ENCODE results near the gene CACNA1G. TPM values are rescaled to one million over a fixed set of nuclear protein-coding genes. Genes with fewer than 3 reads are reported as not detected.

The CACNA1G gene
- total RNA-seq, 2 experiments from 2014 or later: not detected

DNA sequence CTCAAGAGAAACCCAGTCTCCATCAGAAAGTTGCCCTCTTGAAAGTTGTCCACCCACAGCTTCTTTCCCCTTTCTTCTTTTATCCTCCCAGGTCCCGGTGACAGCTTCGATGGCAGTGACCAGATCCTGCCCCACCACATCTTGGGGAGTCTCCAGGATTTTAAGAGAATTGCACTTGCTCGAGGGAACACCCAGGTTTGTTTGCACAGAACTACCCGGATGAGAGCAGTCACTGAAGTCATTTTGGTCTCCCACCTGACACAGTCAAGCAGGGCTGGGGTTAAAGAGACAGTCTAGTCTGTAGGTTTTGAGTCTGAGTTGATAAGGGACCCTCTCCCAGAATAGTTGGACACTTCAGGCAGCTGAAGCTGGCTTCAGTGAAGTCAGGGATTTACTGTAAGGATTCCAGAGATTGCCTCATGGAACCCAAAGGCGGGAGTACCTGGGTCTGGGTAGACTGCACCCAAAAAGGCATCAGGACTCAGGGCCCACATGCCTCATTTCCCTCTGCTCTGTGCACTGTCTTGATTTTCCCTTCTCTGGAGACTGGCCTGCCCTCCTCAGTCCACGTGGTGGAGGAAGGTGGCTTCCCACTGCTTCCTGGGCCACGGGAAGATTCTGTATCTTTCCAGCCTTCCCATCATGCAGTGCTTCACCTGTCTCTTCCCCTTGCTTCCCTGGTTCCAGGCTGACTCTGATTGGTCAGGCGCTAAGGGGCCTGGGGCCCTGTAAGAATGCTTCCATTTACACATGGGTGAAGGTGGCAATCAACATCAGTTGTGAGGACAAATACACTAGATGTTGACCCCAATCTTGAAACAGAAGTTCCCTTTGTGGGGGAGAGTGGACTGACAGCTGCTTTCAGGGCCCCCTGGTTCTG lies 42.8 kb upstream of the CACNA1G start:
- POLR2A ChIA-PET: interaction anchor here (1.3 kb wide), 1 partner anchor 13 kb away, joined by 3 read pairs; no protein-coding TSS in a partner anchor

DNA sequence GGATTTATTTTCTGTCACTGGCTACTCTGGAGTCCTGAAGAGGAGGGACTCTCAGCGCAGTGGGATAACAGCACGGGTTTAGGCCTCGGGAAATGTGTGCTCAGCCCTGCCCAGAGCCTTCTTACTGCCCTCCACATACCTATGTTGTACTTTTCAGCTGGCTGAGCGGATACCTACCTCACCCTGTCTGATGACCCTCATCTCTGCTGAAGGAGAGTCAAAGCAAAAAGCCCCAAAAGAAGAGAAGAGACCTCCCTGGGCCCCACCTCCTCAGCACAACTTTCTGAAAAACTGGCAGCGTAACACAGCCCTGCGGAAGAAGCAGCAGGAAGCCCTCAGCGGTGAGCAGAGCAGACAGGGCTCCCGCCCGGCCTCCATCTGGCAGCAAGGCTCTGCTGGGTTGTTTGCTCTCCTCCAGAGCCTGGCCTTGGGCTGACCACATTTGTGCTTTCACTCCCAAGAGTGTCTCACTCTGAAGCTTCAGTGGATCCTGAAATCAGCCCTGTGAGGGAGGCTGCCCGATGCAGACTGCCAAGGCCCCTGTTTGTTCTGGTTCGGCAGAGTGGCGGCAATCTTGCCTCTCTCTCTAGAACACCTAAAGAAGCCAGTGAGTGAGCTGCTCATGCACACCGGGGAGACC lies 42.0 kb upstream of the CACNA1G start:
- no peaks in the 10 kb centered on the region for H3K36me3 ChIP-seq (ENCODE audit: insufficient read depth, low read length)
- intact Hi-C loops (cut with micrococcal nuclease; ENCODE audit: unreplicated experiment): no loop called here
- H2AFZ ChIP-seq (ENCODE audit: low read length): no peak overlapping the region
- H3K4me3 ChIP-seq (ENCODE audit: low read depth, low read length, poor library complexity, severe bottlenecking): no peak overlapping the region
- CTCF ChIA-PET (ENCODE audit: unreplicated experiment): no interaction called here
- no peak for DNase-seq (ENCODE audit: low spot score)
- no TSS peak for BruUV-seq (replicated peaks)
- H3K4me2 ChIP-seq (ENCODE audit: low read length): no peak overlapping the region
- no peaks in the 10 kb centered on the region for H3K9me3 ChIP-seq (ENCODE audit: low read length)
- POLR2A ChIA-PET: interaction anchor here (1.3 kb wide), 1 partner anchor 14 kb away, joined by 3 read pairs; no protein-coding TSS in a partner anchor
- TF ChIP-seq, protein P1, sequence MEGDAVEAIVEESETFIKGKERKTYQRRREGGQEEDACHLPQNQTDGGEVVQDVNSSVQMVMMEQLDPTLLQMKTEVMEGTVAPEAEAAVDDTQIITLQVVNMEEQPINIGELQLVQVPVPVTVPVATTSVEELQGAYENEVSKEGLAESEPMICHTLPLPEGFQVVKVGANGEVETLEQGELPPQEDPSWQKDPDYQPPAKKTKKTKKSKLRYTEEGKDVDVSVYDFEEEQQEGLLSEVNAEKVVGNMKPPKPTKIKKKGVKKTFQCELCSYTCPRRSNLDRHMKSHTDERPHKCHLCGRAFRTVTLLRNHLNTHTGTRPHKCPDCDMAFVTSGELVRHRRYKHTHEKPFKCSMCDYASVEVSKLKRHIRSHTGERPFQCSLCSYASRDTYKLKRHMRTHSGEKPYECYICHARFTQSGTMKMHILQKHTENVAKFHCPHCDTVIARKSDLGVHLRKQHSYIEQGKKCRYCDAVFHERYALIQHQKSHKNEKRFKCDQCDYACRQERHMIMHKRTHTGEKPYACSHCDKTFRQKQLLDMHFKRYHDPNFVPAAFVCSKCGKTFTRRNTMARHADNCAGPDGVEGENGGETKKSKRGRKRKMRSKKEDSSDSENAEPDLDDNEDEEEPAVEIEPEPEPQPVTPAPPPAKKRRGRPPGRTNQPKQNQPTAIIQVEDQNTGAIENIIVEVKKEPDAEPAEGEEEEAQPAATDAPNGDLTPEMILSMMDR (conservative IDR thresholded peaks at IDR 0.05; ENCODE audit: low read length): no peak
- no peak for TF ChIP-seq EZH2phosphoT487 (IDR thresholded peaks at IDR 0.05; ENCODE audit: borderline replicate concordance, low read depth, low read length)
- no peaks in the 10 kb centered on the region for H3K4me1 ChIP-seq (ENCODE audit: insufficient read depth, low read length, poor library complexity, severe bottlenecking)
- no peaks in the 10 kb centered on the region for H3K9me2 ChIP-seq (ENCODE audit: insufficient read depth, low read length)
- no peaks in the 10 kb centered on the region for H4K20me1 ChIP-seq (ENCODE audit: insufficient read depth, low read length)
- no peak overlapping the region for H3K27ac ChIP-seq (ENCODE audit: low read depth, low read length, poor library complexity, severe bottlenecking)
- H3K79me2 ChIP-seq (ENCODE audit: insufficient read depth, low read depth, low read length): no peaks in the 10 kb centered on the region

More for the DNA sequence above, 42.8 kb upstream of the CACNA1G start:
- intact Hi-C loops (cut with micrococcal nuclease; ENCODE audit: unreplicated experiment): no loop called here
- Histone ChIP-seq H3K4me2 (ENCODE audit: low read length) (no peak overlapping the region), H3K9me2 (ENCODE audit: insufficient read depth, low read length) (no peaks in the 10 kb centered on the region), H3K4me1 (ENCODE audit: insufficient read depth, low read length, poor library complexity, severe bottlenecking) (no peaks in the 10 kb centered on the region), H3K27ac (ENCODE audit: low read depth, low read length, poor library complexity, severe bottlenecking) (no peak overlapping the region), H4K20me1 (ENCODE audit: insufficient read depth, low read length) (no peaks in the 10 kb centered on the region), H2AFZ (ENCODE audit: low read length) (no peak overlapping the region), H3K9me3 (ENCODE audit: low read length) (no peaks in the 10 kb centered on the region), H3K4me3 (ENCODE audit: low read depth, low read length, poor library complexity, severe bottlenecking) (no peak overlapping the region), H3K79me2 (ENCODE audit: insufficient read depth, low read depth, low read length) (no peaks in the 10 kb centered on the region), H3K36me3 (ENCODE audit: insufficient read depth, low read length) (no peaks in the 10 kb centered on the region)
- DNase-seq (ENCODE audit: low spot score): no peak
- TF ChIP-seq, protein P1 (conservative IDR thresholded peaks at IDR 0.05; ENCODE audit: low read length): no peak
- TF ChIP-seq EZH2phosphoT487 (IDR thresholded peaks at IDR 0.05; ENCODE audit: borderline replicate concordance, low read depth, low read length): no peak
- CTCF ChIA-PET (ENCODE audit: unreplicated experiment): no interaction called here
- no TSS peak for BruUV-seq (replicated peaks)
